ENCODE data around the gene KIF22. TPM values are rescaled to one million over a fixed set of nuclear protein-coding genes. Genes with fewer than 3 reads are reported as not detected.

Gene KIF22
- total RNA-seq, 1 experiment from 2014 or later, result 111 TPM

GRCh38 chr16:29806099-29806579 lies 15.6 kb downstream of the KIF22 start, which contains the start of gene MAZ:
TSS of gene MAZ (plus strand) at chr16:29806529. CDS start at chr16:29806702, 173 bp downstream.
- H3K27me3 ChIP-seq (ENCODE audit: control insufficient read depth, insufficient read depth, low read length), result no peaks in the 10 kb centered on the region
- CTCF ChIA-PET, result no interaction called here
- intact Hi-C loops (cut with micrococcal nuclease; ENCODE audit: unreplicated experiment) (no loop called here), in situ Hi-C loops (cut with HindIII; ENCODE audit: low pct_unique_long_range_greater_than_20kb, low sequenced_read_pairs) (no loop called here)
- peaks cover 33% of the 10 kb centered on the region for H3K4me1 ChIP-seq (ENCODE audit: control insufficient read depth, insufficient read depth, low read length)
- TF ChIP-seq REST (IDR thresholded peaks at IDR 0.05; ENCODE audit: insufficient read depth in 1 of 2, low read depth in 2 of 2, low read length in 1 of 2), result no peak
- no peak for TF ChIP-seq CTCF (IDR thresholded peaks at IDR 0.05)
- no peak for TF ChIP-seq POLR2AphosphoS5 (IDR thresholded peaks at IDR 0.05; ENCODE audit: low read depth, low read length)
- TF ChIP-seq TCF7L2 (IDR thresholded peaks at IDR 0.05; ENCODE audit: low read depth, low read length), result no peak
- TF ChIP-seq SIN3A (IDR thresholded peaks at IDR 0.05; ENCODE audit: borderline replicate concordance, insufficient read depth, low read depth, low read length), result no peak
- no peaks in the 10 kb centered on the region for H3K9me3 ChIP-seq (ENCODE audit: control insufficient read depth, insufficient read depth, low read depth, low read length)
- peaks cover 11% of the 10 kb centered on the region for H3K36me3 ChIP-seq (ENCODE audit: control insufficient read depth, insufficient read depth, low read length)
- peak within 1 kb of the TSS; percentile 97 for H3K27ac ChIP-seq (ENCODE audit: low read length)
- POLR2A ChIA-PET, result interaction anchor here (0.7 kb wide), 1 partner anchor 16 kb away, joined by 4 read pairs; no protein-coding TSS in a partner anchor
- H3K4me3 ChIP-seq (ENCODE audit: low read depth in 2 of 2, low read length in 2 of 2), result peak within 1 kb of the TSS; percentile 83 to 89
- DNase-seq (ENCODE audit: low read depth, low spot score) (no peak), ATAC-seq (peak; percentile 5)
- BruUV-seq (replicated peaks), result no TSS peak

- peak overlapping the region; percentile 83 to 89 for H3K4me3 ChIP-seq (ENCODE audit: low read depth in 2 of 2, low read length in 2 of 2)
- peaks cover 11% of the 10 kb centered on the region; the same call in 1 of the 2 replicates for H3K36me3 ChIP-seq (ENCODE audit: control insufficient read depth, insufficient read depth, low read length)
- POLR2A ChIA-PET, result interaction anchor here (0.5 to 1.3 kb wide), 3 partner anchors 17 to 966 kb away, joined by 3 to 9 read pairs (median 5); no protein-coding TSS in a partner anchor
- H3K27me3 ChIP-seq (ENCODE audit: control insufficient read depth, insufficient read depth, low read length), result no peaks in the 10 kb centered on the region
- peak overlapping the region; percentile 83 for H3K27ac ChIP-seq (ENCODE audit: low read length)
- ATAC-seq, result peak; percentile 40
- H3K9me3 ChIP-seq (ENCODE audit: control insufficient read depth, insufficient read depth, low read depth, low read length), result no peaks in the 10 kb centered on the region
- intact Hi-C loops (cut with micrococcal nuclease; ENCODE audit: unreplicated experiment) (no loop called here), in situ Hi-C loops (cut with HindIII; ENCODE audit: low pct_unique_long_range_greater_than_20kb, low sequenced_read_pairs) (no loop called here)
- no TSS peak for BruUV-seq (replicated peaks)
- TF ChIP-seq POLR2AphosphoS5 (IDR thresholded peaks at IDR 0.05; ENCODE audit: low read depth, low read length) (peak; percentile 79), TCF7L2 (IDR thresholded peaks at IDR 0.05; ENCODE audit: low read depth, low read length) (no peak), REST (IDR thresholded peaks at IDR 0.05; ENCODE audit: insufficient read depth in 1 of 2, low read depth in 2 of 2, low read length in 1 of 2) (0 out of 4 replicates have a peak, but pooled peaks of 1 of the 2 experiments have one; percentile 16)
- DNase-seq (ENCODE audit: low read depth, low spot score), result no peak
- H3K4me1 ChIP-seq (ENCODE audit: control insufficient read depth, insufficient read depth, low read length), result peaks cover 33% of the 10 kb centered on the region
- CTCF ChIA-PET, result interaction anchor here (0.5 kb wide), 1 partner anchor 112 kb away, joined by 6 read pairs; no protein-coding TSS in a partner anchor
Observed at GRCh38 chr16:29806641-29807425, 16.3 kb downstream of the KIF22 start.
